Adrenal gland (tissue), 5 donors: ENCODE data around the gene LMAN2.

Source experiments
- CTCF ChIP-seq, 6 experiments: fragments of 450-650 bp in 4 of 6; fragments of 200-600 bp in 2 of 6; sonication (generic) in 1 of 6; IDR thresholded peaks; 1 replicate in 5 of 6; 2 replicates in 1 of 6; pipeline versions ENCODE4 v1.5.1 to v1.8.0; 2016 to 2021; ENCODE audit warnings: antibody characterized with exemption in 6 of 6, mild to moderate bottlenecking in 2 of 6, moderate library complexity in 1 of 6
- POLR2A ChIP-seq, 2 donors: fragments of 450-650 bp; IDR thresholded peaks; one replicate each; pipeline ENCODE4 v1.6.1; 2017; ENCODE audit warnings: antibody characterized with exemption in 2 of 2, mild to moderate bottlenecking in 2 of 2, moderate library complexity in 1 of 2
- donor health status: DM: no; HTN: no; CAD: no.

DNA sequence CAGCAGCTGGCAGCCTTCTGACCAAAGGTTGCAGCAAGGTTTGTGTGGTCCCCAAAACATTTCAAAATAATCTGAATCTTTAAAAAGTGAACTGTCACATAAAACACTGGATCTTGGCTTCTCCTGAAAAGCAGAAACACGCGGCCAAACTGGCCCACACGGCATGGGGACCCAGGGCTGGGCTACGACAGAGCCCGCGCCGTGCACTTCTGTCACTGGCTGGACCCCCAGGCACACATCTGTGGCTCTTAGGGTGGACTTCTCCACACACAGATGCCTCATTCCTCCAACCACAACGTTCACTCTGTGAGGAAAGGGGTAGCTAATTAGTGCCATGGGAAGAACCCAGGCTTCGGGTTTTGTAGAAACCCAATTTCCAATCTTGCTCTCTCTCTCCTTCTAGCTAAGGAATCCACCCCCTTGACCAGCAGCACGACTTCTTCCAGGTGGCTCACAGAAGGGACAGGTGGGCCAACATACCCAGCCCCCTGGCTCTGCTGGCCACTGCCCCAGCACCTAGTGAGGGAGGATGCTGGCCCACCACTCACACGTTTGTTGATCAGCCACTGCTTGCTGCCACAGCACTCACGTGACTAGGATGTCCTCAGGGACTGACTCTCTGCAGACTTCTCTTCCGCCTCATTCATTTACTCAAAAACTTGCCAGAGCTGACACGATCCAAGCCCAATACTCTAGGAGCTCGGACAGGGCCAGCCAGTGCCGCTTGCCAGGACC lies 17.9 kb downstream of the LMAN2 start:
- TF ChIP-seq POLR2A (IDR thresholded peaks at IDR 0.05) (no peak), CTCF (IDR thresholded peaks at IDR 0.05) (no peak)
